Astrocyte of the spinal cord (primary cell): Measurements from ENCODE around the gene USHBP1.
A peak's percentile ranks its signal among the peaks of the same experiment; 100 is the strongest.

Source experiments
- DNase-seq: peaks from one replicate; pipeline ENCODE4 v3.0.0; 2011; ENCODE audit warnings: low read depth, low spot score
- H3K4me3 ChIP-seq: 2 replicates; pipeline ENCODE4 v1.5.1; 2011; ENCODE audit warnings: low read depth, mild to moderate bottlenecking, low read length, moderate library complexity
- in situ Hi-C: cut with HindIII; loops from 2 replicates; pipeline ENCODE4 v1.10.0; 2017; ENCODE audit warnings: low sequenced_read_pairs
- TF ChIP-seq, protein P1 (sequence below): IDR thresholded peaks from 2 replicates; pipeline ENCODE4 v1.5.1; 2012; ENCODE audit warnings: low read depth, mild to moderate bottlenecking, low read length, inconsistent platforms

Gene USHBP1

DNA sequence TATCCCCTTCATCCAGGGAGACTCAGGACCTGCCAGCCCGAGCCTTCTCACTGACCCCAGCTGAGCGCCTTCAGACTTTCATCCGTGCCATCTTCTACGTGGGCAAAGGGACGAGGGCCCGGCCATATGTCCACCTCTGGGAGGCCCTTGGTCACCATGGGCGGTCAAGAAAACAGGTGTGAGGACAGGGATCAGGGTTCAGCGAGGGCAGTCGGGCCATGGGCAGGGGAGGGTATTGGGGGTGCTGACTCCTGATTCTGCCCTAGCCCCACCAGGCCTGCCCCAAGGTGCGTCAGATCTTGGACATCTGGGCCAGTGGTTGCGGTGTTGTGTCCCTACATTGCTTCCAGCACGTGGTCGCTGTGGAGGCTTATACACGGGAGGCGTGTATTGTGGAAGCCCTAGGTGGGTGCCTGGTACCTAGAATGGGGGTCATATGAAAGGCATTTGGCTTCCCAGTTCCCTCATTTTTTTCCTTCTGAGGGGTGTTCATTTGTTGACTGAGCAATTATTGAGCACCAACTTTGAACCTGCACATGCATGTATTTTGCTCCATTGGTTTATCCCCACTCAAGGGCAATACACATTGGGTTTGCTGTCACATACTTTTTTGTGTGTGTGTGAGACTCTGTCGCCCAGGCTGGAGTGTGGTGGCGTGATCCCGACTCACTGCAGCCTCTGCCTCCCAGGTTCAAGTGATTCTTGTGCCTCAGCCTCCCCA is 21.0 kb upstream of the USHBP1 start:
- TF ChIP-seq, protein P1, sequence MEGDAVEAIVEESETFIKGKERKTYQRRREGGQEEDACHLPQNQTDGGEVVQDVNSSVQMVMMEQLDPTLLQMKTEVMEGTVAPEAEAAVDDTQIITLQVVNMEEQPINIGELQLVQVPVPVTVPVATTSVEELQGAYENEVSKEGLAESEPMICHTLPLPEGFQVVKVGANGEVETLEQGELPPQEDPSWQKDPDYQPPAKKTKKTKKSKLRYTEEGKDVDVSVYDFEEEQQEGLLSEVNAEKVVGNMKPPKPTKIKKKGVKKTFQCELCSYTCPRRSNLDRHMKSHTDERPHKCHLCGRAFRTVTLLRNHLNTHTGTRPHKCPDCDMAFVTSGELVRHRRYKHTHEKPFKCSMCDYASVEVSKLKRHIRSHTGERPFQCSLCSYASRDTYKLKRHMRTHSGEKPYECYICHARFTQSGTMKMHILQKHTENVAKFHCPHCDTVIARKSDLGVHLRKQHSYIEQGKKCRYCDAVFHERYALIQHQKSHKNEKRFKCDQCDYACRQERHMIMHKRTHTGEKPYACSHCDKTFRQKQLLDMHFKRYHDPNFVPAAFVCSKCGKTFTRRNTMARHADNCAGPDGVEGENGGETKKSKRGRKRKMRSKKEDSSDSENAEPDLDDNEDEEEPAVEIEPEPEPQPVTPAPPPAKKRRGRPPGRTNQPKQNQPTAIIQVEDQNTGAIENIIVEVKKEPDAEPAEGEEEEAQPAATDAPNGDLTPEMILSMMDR = no peak
- no peak for DNase-seq
- H3K4me3 ChIP-seq = no peak overlapping the region
- in situ Hi-C loops = no loop called here

DNA sequence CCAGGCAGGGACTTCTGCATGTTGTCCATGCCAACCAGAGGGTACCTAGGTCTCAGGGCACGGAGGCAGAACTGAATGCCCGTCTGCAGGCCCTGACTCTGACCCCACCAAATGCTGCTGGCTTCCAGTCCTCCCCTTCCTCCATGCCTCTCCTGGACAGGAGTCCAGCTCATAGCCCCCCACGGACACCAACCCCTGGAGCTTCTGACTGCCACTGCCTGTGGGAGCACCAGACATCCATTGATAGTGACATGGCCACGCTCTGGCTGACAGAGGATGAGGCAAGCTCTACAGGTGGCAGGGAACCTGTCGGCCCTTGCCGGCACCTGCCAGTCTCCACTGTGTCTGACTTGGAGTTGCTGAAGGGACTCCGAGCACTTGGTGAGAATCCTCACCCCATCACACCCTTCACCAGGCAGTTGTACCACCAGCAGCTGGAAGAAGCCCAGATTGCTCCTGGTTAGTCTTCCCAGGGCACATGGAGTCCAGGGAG is 19.0 kb upstream of the USHBP1 start:
- in situ Hi-C loops = no loop called here
- no peak for DNase-seq
- TF ChIP-seq, protein P1 = no peak
- no peak overlapping the region for H3K4me3 ChIP-seq

- TF ChIP-seq, protein P1 = peak; percentile 92
- H3K4me3 ChIP-seq = peak overlapping the region; percentile 25
- in situ Hi-C loops = no loop called here
- peak; percentile 65 for DNase-seq
These were observed 18.1 kb upstream of the USHBP1 start for GRCh38 chr19:17282488-17283125.

GRCh38 chr19:17281391-17282304 is 17.1 kb upstream of the USHBP1 start, which contains the start of gene ANKLE1:
TSS of gene ANKLE1 (plus strand) at chr19:17281901. CDS start at chr19:17281921, 20 bp downstream.
- TF ChIP-seq, protein P1 = no peak
- in situ Hi-C loops = no loop called here
- no peak for DNase-seq
- peak within 1 kb of the TSS; percentile 25 for H3K4me3 ChIP-seq

DNA sequence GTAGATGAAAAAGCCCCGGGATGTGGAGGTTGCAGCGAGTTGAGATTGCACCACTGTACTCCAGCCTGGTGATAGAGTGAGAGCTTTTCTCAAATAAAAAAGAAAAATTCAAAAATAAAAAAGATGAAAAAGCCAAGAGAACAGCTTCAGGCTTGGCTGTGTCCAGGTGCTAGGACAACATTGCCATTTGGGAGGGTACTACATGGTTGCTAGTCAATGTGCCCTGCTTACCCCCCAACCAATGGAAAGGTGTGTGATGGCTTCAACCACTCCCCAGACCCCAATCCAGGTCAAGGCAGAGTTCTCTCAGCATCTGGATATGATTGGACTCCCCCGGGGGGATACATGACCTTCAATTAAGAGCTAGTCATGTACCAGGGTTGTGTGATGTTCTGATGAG is 14.9 kb upstream of the USHBP1 start:
- no peak overlapping the region for H3K4me3 ChIP-seq
- in situ Hi-C loops = no loop called here
- TF ChIP-seq, protein P1 = no peak
- DNase-seq = no peak
